GM20000 (cell line): Measurements from ENCODE around the gene MRPL24.

Experiments used
- DNase-seq: peaks from one replicate; pipeline ENCODE4 v3.0.0; 2012; ENCODE audit warnings: low spot score
- TF ChIP-seq, protein P1 (sequence below): IDR thresholded peaks from 2 replicates; pipeline ENCODE4 v1.5.1; 2012; ENCODE audit warnings: mild to moderate bottlenecking, control low read depth; ENCODE audit errors: extremely low read depth, missing control alignments

Gene MRPL24

GRCh38 chr1:156749419-156750118 is 8.7 kb upstream of the MRPL24 start:
- TF ChIP-seq, protein P1, sequence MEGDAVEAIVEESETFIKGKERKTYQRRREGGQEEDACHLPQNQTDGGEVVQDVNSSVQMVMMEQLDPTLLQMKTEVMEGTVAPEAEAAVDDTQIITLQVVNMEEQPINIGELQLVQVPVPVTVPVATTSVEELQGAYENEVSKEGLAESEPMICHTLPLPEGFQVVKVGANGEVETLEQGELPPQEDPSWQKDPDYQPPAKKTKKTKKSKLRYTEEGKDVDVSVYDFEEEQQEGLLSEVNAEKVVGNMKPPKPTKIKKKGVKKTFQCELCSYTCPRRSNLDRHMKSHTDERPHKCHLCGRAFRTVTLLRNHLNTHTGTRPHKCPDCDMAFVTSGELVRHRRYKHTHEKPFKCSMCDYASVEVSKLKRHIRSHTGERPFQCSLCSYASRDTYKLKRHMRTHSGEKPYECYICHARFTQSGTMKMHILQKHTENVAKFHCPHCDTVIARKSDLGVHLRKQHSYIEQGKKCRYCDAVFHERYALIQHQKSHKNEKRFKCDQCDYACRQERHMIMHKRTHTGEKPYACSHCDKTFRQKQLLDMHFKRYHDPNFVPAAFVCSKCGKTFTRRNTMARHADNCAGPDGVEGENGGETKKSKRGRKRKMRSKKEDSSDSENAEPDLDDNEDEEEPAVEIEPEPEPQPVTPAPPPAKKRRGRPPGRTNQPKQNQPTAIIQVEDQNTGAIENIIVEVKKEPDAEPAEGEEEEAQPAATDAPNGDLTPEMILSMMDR: no peak
- DNase-seq: no peak

DNA sequence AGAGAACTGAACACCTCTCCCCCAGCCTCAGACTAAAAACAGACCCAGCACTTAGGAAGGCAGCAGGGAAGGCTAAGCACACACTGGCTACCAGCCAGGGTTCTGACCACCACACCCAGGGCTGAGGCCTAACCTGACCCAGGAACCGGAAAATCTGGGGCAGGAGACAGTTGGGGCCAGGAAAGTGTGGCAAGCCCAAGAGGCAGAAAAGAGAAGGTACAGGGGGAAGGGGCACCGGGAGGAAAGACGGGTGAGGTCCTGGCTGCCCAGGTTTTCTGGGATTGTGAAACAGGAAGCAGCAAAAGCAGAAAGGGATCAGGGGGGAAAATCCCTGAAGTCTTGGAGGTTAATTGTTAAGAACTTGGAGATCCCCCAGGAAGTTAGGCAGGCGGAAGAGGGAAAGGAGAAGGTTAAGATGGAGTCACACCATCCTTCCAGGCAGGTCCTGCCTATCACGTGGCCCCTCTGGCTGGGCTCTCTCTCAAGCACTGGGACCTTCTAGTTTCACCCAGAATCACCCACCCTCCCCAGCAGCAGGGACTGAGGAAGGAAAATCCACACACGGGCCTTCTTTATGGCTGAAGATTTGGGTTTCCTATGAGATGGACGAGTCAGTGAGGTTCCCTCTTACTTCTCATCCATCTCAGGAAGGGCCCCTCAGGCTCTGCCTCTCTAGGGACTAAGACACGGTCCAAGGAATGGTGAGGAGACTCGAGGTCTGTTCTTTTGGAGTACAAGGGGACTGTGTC is 8.0 kb upstream of the MRPL24 start:
- TF ChIP-seq, protein P1: no peak

DNA sequence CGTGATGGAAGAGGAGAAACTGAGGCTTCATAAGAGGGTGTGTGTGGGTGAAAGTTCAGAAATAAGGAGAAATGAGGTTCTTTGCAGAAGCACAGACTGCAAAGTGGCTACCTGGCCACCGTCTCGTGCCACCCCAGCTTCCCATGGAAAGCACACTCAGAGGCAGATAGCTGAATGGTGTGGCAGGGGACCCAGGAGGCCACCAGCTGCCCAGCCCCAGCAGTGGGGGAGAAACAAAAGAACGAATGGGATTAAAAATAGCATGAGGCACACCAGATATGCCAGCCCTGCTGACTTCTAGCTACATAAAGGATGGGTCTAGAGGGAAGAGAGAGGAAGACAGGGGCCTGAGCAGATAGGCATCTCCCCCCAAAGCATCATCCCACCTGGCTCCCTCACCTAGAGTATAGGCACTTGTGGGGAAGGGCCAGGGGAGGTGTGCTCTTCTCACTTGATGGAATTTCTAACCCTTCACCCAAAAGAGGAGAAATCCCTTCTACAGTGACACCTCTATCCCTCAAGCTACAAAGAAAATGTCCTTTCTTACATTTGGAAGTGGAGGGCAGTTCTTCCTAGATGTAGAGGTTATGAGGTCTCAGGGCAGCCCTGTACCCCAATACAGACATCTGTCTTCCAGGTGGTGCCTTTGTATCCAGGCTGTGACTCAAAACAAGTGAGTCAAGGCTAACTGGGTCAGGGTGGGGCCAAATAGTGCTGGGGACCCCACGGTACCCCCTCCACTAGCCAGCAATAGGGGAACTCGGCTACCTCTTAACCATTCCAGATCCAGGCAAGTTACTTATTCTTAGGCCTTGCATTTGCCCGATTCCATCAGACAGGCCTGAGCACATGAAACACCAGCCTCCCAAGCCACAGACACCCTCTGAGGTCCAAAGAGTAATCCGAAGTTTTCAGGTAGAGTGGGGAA is 7.1 kb upstream of the MRPL24 start:
- DNase-seq: no peak
- TF ChIP-seq, protein P1: no peak

More for the DNA sequence above, 8.0 kb upstream of the MRPL24 start:
- DNase-seq: no peak

DNA sequence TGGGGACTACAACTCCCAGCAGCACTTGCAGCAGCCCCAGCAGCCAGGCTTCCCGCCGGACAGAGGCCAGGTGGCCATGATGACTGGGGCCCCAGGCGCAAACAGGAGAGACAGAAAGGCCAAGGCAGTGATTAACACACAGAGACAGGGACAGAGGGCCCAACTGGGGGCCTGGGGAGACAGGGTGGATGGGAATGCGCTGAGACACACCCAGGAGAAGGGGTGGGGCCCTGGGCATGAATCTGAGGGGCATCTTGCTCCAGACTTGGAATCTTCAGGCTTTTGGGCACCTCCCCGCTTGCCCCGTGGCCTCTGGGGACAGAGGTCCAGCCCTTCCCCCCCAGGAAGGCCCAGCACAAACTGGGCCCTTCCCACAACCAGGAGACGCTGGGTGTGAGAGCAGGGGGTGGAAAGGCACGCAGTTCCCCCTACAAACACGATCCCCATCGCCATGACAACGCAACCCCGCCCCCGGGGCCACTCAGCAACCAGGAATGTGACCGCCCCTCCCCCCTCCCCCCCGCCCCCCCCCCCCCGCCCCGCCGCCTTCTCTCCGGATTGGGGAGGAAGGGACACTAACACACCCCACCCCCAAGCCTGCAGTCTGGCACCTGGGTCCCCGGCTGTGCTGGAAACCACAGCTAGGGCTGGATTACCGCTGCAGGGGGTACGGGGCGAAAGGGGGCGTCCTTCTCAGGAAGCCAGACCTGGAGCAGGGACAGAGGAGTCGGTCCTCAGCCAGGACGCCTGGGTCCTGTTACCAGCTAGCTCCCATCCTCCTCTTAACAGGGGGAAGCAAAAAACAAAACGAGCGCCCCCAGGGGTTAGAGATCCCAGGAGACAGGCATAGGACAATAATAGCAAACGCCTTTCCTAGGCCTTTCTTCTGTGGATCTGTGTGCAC is 6.1 kb upstream of the MRPL24 start:
- TF ChIP-seq, protein P1: peak; percentile 7
- peak; percentile 60 for DNase-seq

- TF ChIP-seq, protein P1: no peak
- DNase-seq: no peak
Measured at GRCh38 chr1:156746406-156746727, 5.5 kb upstream of the MRPL24 start.

GRCh38 chr1:156745881-156746280 is 5.0 kb upstream of the MRPL24 start:
- DNase-seq: no peak
- TF ChIP-seq, protein P1: no peak
